ENCODE data around the gene SRSF9.

SRSF9 gene

GRCh38 chr12:120462099-120462640, 7.4 kb downstream of the SRSF9 start:
- TF ChIP-seq ZNF565 (CRISPR knock-in tag; conservative IDR thresholded peaks at IDR 0.05; ENCODE audit: low read depth) (no peak), TCF4 (CRISPR knock-in tag; IDR thresholded peaks at IDR 0.05; ENCODE audit: borderline replicate concordance) (no peak), POU6F1 (CRISPR knock-in tag; IDR thresholded peaks at IDR 0.05; ENCODE audit: borderline replicate concordance, low read depth) (no peak), ISL1 (CRISPR knock-in tag; IDR thresholded peaks at IDR 0.05) (no peak), ZC3H10 (CRISPR knock-in tag; IDR thresholded peaks at IDR 0.05) (no peak), OSR1 (CRISPR knock-in tag; IDR thresholded peaks at IDR 0.05) (no peak), TOX (CRISPR knock-in tag; IDR thresholded peaks at IDR 0.05; ENCODE audit: borderline replicate concordance) (no peak), RARB (CRISPR knock-in tag; IDR thresholded peaks at IDR 0.05) (no peak), BACH2 (CRISPR knock-in tag; IDR thresholded peaks at IDR 0.05; ENCODE audit: borderline replicate concordance) (no peak), PPARA (CRISPR knock-in tag; IDR thresholded peaks at IDR 0.05; ENCODE audit: borderline replicate concordance) (no peak), CREB5 (CRISPR knock-in tag; IDR thresholded peaks at IDR 0.05; ENCODE audit: low read depth) (no peak), CSRNP3 (CRISPR knock-in tag; IDR thresholded peaks at IDR 0.05) (no peak), ZFP30 (CRISPR knock-in tag; IDR thresholded peaks at IDR 0.05) (no peak), GLIS3 (CRISPR knock-in tag; IDR thresholded peaks at IDR 0.05) (no peak), ZNF70 (CRISPR knock-in tag; IDR thresholded peaks at IDR 0.05) (no peak), SNAI2 (CRISPR knock-in tag; IDR thresholded peaks at IDR 0.05) (no peak)

GRCh38 chr12:120460157-120460556, 9.4 kb downstream of the SRSF9 start:
- TF ChIP-seq BACH2 (CRISPR knock-in tag; IDR thresholded peaks at IDR 0.05; ENCODE audit: borderline replicate concordance) = no peak
- TF ChIP-seq TCF4 (CRISPR knock-in tag; IDR thresholded peaks at IDR 0.05; ENCODE audit: borderline replicate concordance) = no peak
- no peak for TF ChIP-seq ARNTL (CRISPR knock-in tag; IDR thresholded peaks at IDR 0.05; ENCODE audit: borderline replicate concordance, low read depth)
- TF ChIP-seq RARB (CRISPR knock-in tag; IDR thresholded peaks at IDR 0.05) = no peak
- TF ChIP-seq ZNF8 (CRISPR knock-in tag; IDR thresholded peaks at IDR 0.05) = no peak
- TF ChIP-seq CSRNP3 (CRISPR knock-in tag; IDR thresholded peaks at IDR 0.05) = no peak
- TF ChIP-seq ZNF70 (CRISPR knock-in tag; IDR thresholded peaks at IDR 0.05) = no peak
- no peak for TF ChIP-seq ESRRG (CRISPR knock-in tag; IDR thresholded peaks at IDR 0.05)
- no peak for TF ChIP-seq PPARA (CRISPR knock-in tag; IDR thresholded peaks at IDR 0.05; ENCODE audit: borderline replicate concordance)
- TF ChIP-seq ZC3H10 (CRISPR knock-in tag; IDR thresholded peaks at IDR 0.05) = no peak
- TF ChIP-seq ISL1 (CRISPR knock-in tag; IDR thresholded peaks at IDR 0.05) = no peak
- no peak for TF ChIP-seq OSR1 (CRISPR knock-in tag; IDR thresholded peaks at IDR 0.05)
- no peak for TF ChIP-seq CREB5 (CRISPR knock-in tag; IDR thresholded peaks at IDR 0.05; ENCODE audit: low read depth)
- no peak for TF ChIP-seq POU6F1 (CRISPR knock-in tag; IDR thresholded peaks at IDR 0.05; ENCODE audit: borderline replicate concordance, low read depth)
- no peak for TF ChIP-seq GLIS3 (CRISPR knock-in tag; IDR thresholded peaks at IDR 0.05)
- no peak for ATAC-seq

More at GRCh38 chr12:120462099-120462640, 7.4 kb downstream of the SRSF9 start:
- no peak for ATAC-seq

- ATAC-seq = 0 out of 3 replicates have a peak, but pooled peaks have one; percentile 25
- no peak for TF ChIP-seq TOX (CRISPR knock-in tag; IDR thresholded peaks at IDR 0.05; ENCODE audit: borderline replicate concordance)
- no peak for TF ChIP-seq CSRNP3 (CRISPR knock-in tag; IDR thresholded peaks at IDR 0.05)
- no peak for TF ChIP-seq RARB (CRISPR knock-in tag; IDR thresholded peaks at IDR 0.05)
- no peak for TF ChIP-seq ISL1 (CRISPR knock-in tag; IDR thresholded peaks at IDR 0.05)
- no peak for TF ChIP-seq ZNF70 (CRISPR knock-in tag; IDR thresholded peaks at IDR 0.05)
- TF ChIP-seq CREB5 (CRISPR knock-in tag; IDR thresholded peaks at IDR 0.05; ENCODE audit: low read depth) = no peak
- TF ChIP-seq ZNF8 (CRISPR knock-in tag; IDR thresholded peaks at IDR 0.05) = no peak
- TF ChIP-seq BACH2 (CRISPR knock-in tag; IDR thresholded peaks at IDR 0.05; ENCODE audit: borderline replicate concordance) = no peak
- TF ChIP-seq TCF4 (CRISPR knock-in tag; IDR thresholded peaks at IDR 0.05; ENCODE audit: borderline replicate concordance) = no peak
- TF ChIP-seq ESRRG (CRISPR knock-in tag; IDR thresholded peaks at IDR 0.05) = no peak
- TF ChIP-seq GLIS3 (CRISPR knock-in tag; IDR thresholded peaks at IDR 0.05) = no peak
- no peak for TF ChIP-seq CSDC2 (CRISPR knock-in tag; IDR thresholded peaks at IDR 0.05)
- TF ChIP-seq ZC3H10 (CRISPR knock-in tag; IDR thresholded peaks at IDR 0.05) = no peak
- no peak for TF ChIP-seq ZFP3 (CRISPR knock-in tag; IDR thresholded peaks at IDR 0.05)
- no peak for TF ChIP-seq ZFP30 (CRISPR knock-in tag; IDR thresholded peaks at IDR 0.05)
Observed at GRCh38 chr12:120457133-120457532, 12.4 kb downstream of the SRSF9 start.

Measured in SK-N-SH treated with all-trans-retinoic acid at 6 μM for 48 hours (cell line).